Lower leg skin (tissue), 3 donors: Measurements from ENCODE around the gene RYR2.

Experiments used
- CTCF ChIP-seq, 3 donors: fragments of 450-650 bp; IDR thresholded peaks; one replicate each; pipeline ENCODE4 v1.5.1; 2016; ENCODE audit warnings: antibody characterized with exemption in 3 of 3, mild to moderate bottlenecking in 3 of 3, moderate library complexity in 2 of 3
- POLR2A ChIP-seq, 2 donors: fragments of 450-650 bp; IDR thresholded peaks; one replicate each; pipeline ENCODE4 v1.6.1; 2016 to 2017; ENCODE audit warnings: antibody characterized with exemption in 2 of 2, mild to moderate bottlenecking in 1 of 2, moderate library complexity in 1 of 2

GRCh38 chr1:237863234-237863633, 821.2 kb downstream of the RYR2 start:
- TF ChIP-seq CTCF (IDR thresholded peaks at IDR 0.05) (no peak), POLR2A (IDR thresholded peaks at IDR 0.05) (no peak)
